Upper lobe of right lung (tissue), 1 donor: Measurements from ENCODE around the gene SLC39A11. TPM values are rescaled to one million over a fixed set of nuclear protein-coding genes. Genes with fewer than 3 reads are reported as not detected.

Experiments used
- ATAC-seq: fragments of 200-7000 bp; cut with Tn5 transposase; one replicate; pipeline ENCODE4 v1.9.1; 2020; ENCODE audit warnings: mild to moderate bottlenecking, moderate library complexity
- DNase-seq: peaks from one replicate; pipeline ENCODE4 v3.0.0-alpha.2; 2020
- H3K27ac ChIP-seq: fragments of 200-600 bp; one replicate; pipeline ENCODE4 v1.8.0; 2022
- H3K27me3 ChIP-seq: fragments of 200-600 bp; one replicate; pipeline ENCODE4 v1.8.0; 2022; ENCODE audit warnings: mild to moderate bottlenecking
- H3K36me3 ChIP-seq: fragments of 200-600 bp; one replicate; pipeline ENCODE4 v1.8.0; 2022
- H3K4me1 ChIP-seq: fragments of 200-600 bp; one replicate; pipeline ENCODE4 v1.8.0; 2022
- H3K4me3 ChIP-seq: fragments of 200-600 bp; one replicate; pipeline ENCODE4 v1.8.0; 2022; ENCODE audit warnings: mild to moderate bottlenecking
- H3K9me3 ChIP-seq: fragments of 200-600 bp; one replicate; pipeline ENCODE4 v1.8.0; 2022
- intact Hi-C: fragments of 100-400 bp; cut with DNase I; formaldehyde crosslinking; loops from one replicate; pipeline ENCODE4 v1.11.0; 2022
- total RNA-seq: library from RNA; stranded (reverse); fragmentation: NEBNext Ultra II Directional; extraction: Animal tissue kit (Norgen Biotek cat#: 25700); gene quantifications from one replicate; pipeline ENCODE4 v1.2.1, GENCODE V29; 2021
- TF ChIP-seq, protein P1 (sequence below): fragments of 200-600 bp; IDR thresholded peaks from one replicate; pipeline ENCODE4 v1.8.0; 2022; ENCODE audit warnings: antibody characterized with exemption
- donor health status: DM: no; HTN: yes; CAD: no; lungs with severe emphysema.

The SLC39A11 gene
- total RNA-seq, 1 donor from 2014 or later, result 33.7 TPM

- DNase-seq (no peak), ATAC-seq (no peak)
- Histone ChIP-seq H3K27ac (no peak overlapping the region), H3K4me1 (no peaks in the 10 kb centered on the region), H3K27me3 (no peaks in the 10 kb centered on the region), H3K9me3 (no peaks in the 10 kb centered on the region), H3K36me3 (no peaks in the 10 kb centered on the region), H3K4me3 (no peak overlapping the region)
- TF ChIP-seq, protein P1, sequence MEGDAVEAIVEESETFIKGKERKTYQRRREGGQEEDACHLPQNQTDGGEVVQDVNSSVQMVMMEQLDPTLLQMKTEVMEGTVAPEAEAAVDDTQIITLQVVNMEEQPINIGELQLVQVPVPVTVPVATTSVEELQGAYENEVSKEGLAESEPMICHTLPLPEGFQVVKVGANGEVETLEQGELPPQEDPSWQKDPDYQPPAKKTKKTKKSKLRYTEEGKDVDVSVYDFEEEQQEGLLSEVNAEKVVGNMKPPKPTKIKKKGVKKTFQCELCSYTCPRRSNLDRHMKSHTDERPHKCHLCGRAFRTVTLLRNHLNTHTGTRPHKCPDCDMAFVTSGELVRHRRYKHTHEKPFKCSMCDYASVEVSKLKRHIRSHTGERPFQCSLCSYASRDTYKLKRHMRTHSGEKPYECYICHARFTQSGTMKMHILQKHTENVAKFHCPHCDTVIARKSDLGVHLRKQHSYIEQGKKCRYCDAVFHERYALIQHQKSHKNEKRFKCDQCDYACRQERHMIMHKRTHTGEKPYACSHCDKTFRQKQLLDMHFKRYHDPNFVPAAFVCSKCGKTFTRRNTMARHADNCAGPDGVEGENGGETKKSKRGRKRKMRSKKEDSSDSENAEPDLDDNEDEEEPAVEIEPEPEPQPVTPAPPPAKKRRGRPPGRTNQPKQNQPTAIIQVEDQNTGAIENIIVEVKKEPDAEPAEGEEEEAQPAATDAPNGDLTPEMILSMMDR, result no peak
- intact Hi-C loops, result no loop called here
These were observed 36.0 kb upstream of the SLC39A11 start for GRCh38 chr17:73128496-73128895.

- TF ChIP-seq, protein P1, result no peak
- no peaks in the 10 kb centered on the region for H3K27me3 ChIP-seq
- no peaks in the 10 kb centered on the region for H3K9me3 ChIP-seq
- H3K27ac ChIP-seq, result no peak overlapping the region
- ATAC-seq, result no peak
- no peaks in the 10 kb centered on the region for H3K4me1 ChIP-seq
- no peak for DNase-seq
- H3K4me3 ChIP-seq, result no peak overlapping the region
- no peaks in the 10 kb centered on the region for H3K36me3 ChIP-seq
- intact Hi-C loops, result no loop called here
These were observed 34.4 kb upstream of the SLC39A11 start for GRCh38 chr17:73126716-73127473.

- intact Hi-C loops, result no loop called here
- Histone ChIP-seq H3K9me3 (no peaks in the 10 kb centered on the region), H3K27me3 (no peaks in the 10 kb centered on the region), H3K36me3 (no peaks in the 10 kb centered on the region), H3K4me3 (no peak overlapping the region), H3K4me1 (no peaks in the 10 kb centered on the region), H3K27ac (no peak overlapping the region)
- ATAC-seq (no peak), DNase-seq (no peak)
- TF ChIP-seq, protein P1, result no peak
These were observed 31.3 kb upstream of the SLC39A11 start for GRCh38 chr17:73123606-73124320.

DNA sequence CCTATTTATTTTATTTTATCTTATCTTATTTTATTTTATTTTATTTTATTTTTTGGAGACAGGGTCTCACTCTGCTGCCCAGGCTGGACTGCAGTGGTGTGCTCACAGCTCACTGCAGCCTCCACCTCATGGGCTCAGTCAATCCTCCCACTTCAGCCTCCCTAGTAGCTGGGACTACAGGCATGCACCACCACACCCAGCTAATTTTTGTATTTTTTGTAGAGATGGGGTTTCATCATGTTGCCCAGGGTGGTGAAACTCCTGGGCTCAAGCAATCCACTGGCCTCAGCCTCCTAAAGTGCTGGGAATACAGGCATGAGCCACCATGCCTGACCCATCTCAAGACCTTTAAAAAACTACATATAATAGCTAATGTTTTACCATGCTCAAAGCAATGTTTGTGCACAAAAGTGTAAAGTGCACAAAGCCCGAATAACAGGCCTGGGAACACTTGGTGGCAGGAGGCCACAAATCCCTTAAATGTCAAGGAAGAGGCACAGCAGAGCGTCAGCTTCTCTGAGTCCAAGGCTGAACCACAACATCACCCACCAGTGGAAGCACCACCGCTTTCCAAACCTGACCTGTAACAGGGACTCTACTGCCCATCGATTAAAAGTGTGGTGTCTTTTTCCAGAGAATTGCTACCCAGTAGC is 30.6 kb upstream of the SLC39A11 start:
- intact Hi-C loops, result no loop called here

GRCh38 chr17:73121506-73121905 is 29.0 kb upstream of the SLC39A11 start:
- H3K27ac ChIP-seq, result no peak overlapping the region
- H3K27me3 ChIP-seq, result no peaks in the 10 kb centered on the region
- no peaks in the 10 kb centered on the region for H3K36me3 ChIP-seq
- no peaks in the 10 kb centered on the region for H3K9me3 ChIP-seq
- intact Hi-C loops, result no loop called here
- ATAC-seq, result no peak
- H3K4me3 ChIP-seq, result no peak overlapping the region
- TF ChIP-seq, protein P1, result no peak
- DNase-seq, result no peak
- H3K4me1 ChIP-seq, result no peaks in the 10 kb centered on the region

More for the DNA sequence above, 30.6 kb upstream of the SLC39A11 start:
- H3K9me3 ChIP-seq, result no peaks in the 10 kb centered on the region
- H3K27ac ChIP-seq, result no peak overlapping the region
- no peak for DNase-seq
- no peaks in the 10 kb centered on the region for H3K4me1 ChIP-seq
- TF ChIP-seq, protein P1, result no peak
- no peaks in the 10 kb centered on the region for H3K36me3 ChIP-seq
- H3K4me3 ChIP-seq, result no peak overlapping the region
- H3K27me3 ChIP-seq, result no peaks in the 10 kb centered on the region
- ATAC-seq, result no peak
